Activated CD4-positive, alpha-beta T cell treated with anti-CD3 and anti-CD28 coated beads, Interleukin-2, amount 50 U/mL, for 16 hours (primary cell): ENCODE results near the gene EML1.
"Not testable (repeated sequence)": the region's sequence is repeated elsewhere in the genome, so short reads cannot be mapped to it uniquely, and the experiment has no call there.

Experiments used
- DNase-seq: peaks from one replicate; pipeline ENCODE4 v3.0.0-alpha.2; 2020

Gene EML1

DNA sequence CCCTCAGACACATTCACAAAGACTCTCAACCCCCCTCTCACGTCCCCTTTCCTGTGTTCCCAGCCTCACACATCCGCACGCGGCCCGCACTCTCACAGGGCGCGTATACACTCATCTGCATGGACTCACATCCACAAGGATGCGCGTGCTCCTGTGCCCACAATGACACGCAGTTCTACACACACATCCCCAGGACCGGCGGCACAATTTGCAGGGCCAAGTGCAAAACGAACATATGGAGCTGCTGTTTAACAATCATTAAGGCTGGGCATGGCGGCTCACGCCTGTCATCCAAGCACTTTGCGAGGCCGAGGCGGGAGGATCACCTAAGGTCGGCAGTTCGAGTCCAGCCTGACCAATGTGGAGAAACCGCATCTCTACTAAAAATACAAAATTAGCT is 36.4 kb upstream of the EML1 start:
- DNase-seq = no peak

DNA sequence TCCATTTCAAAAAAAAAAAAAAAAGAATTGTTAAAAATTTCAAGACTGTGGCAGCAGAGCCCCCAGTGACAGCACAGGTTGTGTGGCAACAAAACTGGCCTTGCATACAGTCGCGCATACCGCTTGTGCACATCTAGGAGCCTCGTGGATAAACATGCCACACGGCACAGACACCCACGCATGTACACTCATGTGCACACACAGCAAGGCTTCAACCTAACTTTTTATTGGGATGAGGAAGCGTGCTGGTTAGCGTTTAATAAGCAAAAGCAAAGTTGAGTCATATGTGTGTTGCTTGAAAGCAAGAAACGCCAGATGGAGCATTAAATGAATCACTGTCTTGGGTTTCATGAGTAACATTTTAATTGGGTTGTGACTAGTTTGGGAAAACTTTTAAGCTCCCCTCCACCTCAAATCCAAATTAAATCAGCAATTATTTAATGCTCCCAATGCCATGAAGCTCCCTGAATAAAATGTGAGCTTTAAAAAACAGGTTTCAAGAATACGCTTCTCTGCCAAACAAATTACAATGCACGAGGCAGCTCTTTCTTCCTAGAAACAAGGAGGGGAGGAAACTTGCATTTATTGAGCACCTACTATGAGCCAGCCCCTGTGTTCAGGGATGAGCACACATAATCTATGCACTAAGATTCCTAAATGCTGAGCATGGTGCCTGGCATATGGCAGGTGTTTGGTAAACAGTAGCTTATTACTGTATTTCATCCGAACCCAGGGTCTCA is 35.7 kb upstream of the EML1 start:
- peak; percentile 67 for DNase-seq

DNA sequence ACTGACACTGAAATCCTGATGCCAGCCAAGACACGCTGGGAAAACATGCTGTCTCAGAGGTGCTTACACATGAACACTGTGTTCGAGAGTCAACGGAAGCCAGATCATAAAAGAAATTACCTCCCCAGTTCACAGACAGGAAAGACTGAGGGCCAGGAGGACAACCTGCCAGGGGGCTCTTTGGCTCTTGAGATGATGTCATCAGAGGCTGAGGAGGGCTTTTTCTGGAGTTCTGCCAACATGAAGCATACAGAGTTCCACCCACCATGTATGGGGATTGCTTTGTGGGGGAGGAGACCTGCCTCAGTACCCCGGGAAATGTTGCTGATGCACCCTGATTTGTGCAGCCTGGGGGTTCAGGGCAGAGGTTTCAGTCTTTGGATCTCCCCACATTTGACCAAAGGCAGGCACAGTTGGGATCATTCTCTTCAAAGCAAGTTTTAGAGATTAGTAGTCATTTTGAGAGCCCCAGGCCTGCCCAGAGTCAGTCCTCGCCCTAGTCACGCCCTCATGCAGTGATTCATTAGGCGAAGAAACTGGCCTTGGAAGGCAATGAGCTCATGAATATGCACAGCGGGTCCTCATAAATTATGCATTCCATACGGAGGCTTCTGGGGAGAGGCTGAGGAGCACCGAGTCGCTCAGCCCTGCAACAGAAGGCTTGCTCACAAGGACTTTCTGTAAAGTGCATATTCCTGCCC is 34.9 kb upstream of the EML1 start:
- peak; percentile 56 for DNase-seq

DNA sequence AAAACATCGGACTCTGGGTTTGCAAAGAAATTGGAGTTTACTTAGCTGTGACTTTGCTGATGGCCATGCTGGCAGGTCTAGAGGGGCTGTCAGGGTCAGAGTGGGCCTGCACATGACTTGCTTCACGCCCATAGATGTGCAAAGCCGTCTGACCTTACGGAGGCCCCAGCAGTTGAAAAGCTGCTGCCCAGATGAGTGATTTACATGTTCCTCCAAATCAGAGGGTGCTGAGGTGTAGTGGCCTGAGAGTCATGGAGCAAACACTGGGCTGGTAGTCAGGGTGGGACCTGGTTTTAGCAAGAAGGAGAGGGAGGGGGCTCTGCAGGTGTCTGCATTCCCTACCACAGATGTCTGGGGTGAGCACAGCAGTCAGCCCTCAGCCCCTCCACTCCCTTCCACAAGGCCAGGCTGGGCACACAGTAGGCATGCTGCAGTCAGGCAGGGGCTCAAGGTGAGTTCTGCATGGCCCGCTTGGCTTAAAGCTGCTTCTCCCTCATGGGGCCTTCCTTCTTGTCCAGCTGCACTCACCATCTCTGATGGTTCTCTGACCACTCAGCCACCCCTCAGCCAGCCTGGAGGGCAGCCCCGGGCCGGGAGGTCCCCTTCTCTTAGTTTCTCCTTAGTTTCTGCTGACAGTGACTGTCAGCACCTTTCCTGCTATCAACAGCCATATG is 34.2 kb upstream of the EML1 start:
- no peak for DNase-seq

DNA sequence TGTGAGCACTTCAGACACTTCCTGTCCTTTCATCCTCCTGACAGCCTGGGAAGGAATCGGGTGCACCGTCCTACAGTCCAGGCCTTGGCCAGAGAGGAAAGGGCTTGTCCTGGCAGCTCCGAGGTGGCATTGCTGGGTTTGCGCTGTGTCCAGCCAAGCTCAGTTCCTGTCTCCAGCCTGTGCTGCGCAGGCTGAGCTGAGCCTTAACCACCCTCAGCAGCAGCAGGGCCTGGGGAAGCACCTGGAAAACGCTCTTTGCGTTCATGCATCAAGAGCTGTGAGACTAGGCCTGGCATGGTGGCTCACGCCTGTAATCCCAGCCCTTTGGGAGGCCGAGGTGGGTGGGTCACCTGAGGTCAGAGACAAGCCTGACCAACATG is 33.7 kb upstream of the EML1 start:
- DNase-seq = no peak

DNA sequence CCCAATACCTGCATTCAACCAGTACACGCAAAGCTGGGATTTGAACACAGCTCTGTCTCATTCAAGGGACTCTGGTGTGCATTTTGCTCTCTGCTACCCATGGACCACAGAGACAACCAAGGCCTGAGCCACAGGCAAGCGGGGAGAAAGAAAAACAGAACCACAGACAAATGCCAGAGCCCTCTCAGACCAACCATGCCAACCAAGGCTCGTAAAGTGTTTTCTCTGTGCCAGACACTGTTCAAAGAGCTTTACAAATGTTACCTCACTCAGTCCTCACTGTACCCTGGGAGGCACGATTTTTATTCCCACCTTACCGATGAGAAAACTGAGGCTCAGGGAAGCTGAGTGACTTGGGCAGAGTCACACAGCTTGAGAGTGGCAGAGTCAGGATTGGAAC is 32.4 kb upstream of the EML1 start:
- no peak for DNase-seq

DNA sequence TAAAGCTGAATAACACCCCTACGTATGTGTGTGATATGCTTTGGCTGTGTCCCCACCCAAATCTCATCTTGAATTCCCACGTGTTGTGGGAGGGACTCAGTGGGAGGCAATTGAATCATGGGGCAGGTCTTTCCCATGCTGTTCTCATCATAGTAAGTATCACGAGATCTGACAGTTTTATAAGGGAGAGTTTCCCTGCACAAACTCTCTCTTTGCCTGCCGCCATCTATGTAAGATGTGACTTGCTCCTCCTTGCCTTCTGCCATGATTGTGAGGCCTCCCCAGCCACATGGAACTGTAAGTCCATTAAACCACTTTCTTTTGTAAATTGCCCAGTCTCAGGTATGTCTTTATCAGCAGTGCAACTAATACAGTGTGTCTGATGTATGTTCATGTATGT is 30.3 kb upstream of the EML1 start:
- DNase-seq = not testable (repeated sequence)

DNA sequence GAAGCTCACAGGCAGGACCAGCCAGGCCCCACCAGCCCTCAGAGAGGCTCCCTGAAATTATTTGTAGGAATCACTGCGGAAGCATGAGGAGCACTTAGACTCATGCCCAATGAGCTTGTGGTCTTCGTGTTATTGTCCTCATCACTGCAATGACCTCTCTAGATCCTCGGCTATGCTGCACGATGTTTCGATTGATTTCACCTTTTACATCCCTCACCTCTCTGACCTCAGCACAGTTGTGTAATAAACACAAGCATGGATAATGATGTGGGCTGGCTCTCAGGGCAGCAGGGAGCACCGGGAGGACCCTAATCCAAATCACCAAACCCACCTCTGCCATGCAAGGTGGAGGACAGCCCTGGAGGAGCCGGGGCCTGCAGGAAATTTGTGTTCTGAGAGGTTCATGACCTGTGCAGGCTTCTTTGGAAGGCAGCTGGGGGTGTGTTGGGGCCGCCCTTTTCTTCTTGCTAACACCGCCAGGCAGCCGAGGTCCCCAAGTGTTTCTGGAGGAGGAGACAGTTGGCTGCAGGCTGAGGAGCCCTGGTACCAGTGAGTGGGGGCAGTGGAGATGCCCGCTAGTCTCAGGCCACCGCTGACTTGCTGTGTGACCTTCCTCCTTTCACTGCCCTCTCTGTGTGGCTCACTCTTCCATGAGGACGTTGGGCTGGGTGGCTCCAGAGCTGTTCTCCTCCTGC is 29.5 kb upstream of the EML1 start:
- DNase-seq = no peak

DNA sequence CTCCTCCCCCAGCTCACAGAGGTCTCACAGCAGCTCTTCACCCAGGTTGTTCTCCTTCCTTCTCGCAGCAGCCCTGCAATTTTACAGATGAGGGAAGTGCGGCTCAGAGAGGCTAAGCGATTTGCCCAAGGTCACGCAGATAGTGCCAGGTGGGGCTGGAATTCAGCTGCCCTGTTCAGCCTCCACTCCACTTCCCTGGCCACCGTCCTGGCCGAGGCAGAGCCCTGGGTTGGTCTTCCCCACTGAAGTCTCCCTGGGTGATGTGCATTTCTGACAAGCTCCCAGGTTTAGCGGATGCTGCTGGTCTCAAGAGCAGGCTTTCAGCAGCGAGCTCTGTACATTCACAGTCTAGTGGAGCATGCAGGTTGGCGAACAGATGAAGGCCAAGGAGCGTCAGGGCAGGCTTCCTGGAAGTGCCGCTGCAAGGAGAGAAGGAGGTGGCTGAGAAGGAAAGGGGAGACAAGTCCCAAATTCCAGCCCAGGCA is 28.9 kb upstream of the EML1 start:
- DNase-seq = no peak

DNA sequence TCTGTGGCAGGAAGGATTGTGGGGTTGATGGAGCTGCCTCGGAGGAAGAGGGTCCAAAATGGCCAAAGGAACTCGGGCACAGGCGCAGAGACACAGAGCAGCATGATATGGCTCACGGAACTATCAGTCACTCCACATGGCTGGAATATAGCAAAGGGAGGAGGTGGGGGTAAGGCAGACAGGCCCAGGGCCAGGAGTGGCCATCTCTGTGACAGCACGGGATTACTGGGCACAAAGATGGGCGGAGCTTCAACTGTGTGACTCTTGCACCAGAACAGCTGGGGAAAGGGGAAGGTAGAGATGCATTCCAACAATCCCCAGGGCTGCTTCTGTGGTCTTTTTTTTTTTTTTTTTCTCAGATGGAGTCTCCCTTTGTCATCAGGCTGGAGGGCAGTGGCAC is 24.8 kb upstream of the EML1 start:
- no peak for DNase-seq

DNA sequence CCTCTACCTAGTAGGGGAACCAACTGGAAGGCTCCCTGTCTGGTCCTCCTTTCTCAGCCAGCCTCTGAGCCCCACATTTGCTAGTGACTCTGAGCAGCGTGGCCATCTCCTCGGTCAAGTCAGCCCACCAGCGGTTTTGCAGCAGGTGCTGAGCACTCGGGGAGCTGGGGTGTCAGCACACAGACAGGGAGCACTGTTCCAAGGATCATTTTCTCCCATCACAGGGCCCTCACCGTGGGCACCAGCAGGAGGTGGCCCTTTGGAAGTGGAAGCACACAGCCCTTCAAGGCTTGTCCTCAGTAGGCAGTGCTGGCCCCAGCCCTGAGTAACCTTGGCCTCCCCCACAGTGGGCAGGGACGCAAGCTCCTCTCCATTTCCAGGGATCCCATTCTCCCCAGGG is 24.1 kb upstream of the EML1 start:
- no peak for DNase-seq

DNA sequence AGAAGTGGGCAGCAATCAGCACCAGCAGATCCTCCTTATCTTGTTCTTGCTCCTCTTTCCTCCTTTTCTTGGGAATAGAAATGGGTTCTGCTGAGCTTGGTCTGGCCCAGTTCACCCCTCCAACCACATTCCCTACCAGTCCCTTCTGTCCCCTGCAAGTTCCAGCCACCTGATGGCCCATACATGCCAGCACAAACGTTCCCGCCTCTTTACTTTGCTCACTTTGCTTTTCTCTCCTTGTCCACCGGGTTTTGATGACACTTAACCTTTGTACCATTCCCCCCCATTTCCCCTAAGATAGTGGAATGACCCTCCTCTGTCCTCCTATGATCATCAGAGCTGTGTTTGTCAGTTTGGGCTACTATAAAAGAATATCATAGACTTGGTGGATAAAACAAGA is 23.4 kb upstream of the EML1 start:
- DNase-seq = no peak

DNA sequence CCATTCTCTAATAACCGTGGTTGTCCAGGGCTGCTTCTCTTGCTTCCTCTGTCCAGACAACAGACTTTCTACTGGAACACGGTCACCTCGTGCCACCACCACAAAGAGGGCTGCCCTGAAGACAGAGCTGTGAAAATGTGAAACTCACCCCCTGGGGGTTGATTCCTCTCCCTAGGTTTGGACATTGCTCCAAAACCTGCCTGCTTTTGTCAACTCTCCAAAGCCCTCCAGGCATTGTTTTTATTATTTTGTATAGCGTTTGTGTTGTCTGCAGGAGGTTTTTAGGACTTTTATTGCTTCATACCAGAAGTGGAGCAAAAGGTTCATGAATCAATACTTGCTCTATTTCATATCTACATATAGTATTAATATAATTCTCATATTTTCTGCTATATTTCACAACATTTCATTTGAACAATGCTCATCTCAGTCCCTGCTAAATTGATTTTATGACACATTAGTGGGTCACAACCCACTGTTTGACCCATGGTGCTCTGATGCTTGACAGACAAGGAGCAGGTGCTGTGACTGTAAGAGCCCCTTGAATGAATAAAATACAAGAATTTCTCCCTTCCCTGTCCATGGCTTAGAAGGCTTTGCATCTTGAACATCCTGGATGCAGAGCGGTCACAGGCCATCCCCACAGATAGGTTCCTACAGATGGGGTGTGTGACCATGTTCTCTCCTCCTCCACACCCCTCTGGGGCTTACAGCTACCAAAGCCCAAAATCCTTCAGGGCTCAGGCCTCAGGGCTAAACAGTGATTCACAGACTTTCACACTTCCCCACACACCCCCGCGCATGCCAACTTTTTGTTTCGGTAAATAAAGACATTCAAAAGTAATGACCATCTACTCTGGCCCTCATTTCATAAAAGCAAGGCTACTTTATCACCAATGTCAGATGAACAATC is 20.6 kb upstream of the EML1 start:
- no peak for DNase-seq

DNA sequence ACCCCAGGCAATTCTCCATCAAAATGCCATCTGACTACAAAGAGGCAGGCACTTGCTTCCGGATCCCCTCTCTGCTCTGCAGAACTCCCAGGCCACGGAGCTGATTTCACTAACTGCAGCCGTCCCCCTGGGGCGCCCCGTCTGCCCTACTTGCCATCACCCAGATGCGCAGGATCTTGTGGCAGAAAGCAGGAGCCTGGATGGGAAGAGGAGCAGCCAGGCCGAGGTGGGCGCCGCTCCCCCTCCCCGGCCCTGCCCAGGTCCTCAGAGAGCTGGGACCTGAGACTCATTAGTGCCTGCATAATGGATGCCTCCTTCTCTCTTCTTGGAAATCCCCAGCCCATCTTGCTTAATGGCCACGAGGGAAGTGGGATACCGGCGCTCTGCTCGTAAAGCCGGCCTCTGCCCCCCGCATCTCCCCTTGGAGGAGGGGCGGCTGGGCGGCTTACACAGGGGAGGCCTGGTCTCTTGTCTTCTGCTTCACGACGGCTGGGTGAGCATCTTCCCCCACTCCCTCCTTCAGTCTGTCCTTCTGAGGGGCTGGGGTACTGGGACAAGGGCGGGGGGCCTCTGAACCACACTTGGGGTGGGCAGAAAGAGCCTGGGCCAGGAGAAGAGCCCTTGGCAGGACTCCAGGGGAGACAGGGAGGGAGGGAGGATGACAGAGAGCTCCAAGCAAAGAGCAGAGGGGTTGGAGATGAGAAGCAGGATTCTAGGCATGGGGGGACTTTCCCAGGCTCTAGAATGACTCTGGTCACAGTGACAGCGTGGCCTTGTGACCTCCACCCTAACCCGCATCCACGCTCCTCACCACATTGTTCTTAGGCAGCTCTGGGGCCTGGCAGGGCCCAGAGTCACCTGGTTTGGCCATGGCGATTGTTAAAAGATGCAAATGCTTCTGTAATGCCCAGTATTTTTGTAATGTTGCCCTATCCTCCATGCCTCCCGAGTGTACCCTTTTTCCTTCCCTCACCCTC is 19.4 kb upstream of the EML1 start:
- no peak for DNase-seq

DNA sequence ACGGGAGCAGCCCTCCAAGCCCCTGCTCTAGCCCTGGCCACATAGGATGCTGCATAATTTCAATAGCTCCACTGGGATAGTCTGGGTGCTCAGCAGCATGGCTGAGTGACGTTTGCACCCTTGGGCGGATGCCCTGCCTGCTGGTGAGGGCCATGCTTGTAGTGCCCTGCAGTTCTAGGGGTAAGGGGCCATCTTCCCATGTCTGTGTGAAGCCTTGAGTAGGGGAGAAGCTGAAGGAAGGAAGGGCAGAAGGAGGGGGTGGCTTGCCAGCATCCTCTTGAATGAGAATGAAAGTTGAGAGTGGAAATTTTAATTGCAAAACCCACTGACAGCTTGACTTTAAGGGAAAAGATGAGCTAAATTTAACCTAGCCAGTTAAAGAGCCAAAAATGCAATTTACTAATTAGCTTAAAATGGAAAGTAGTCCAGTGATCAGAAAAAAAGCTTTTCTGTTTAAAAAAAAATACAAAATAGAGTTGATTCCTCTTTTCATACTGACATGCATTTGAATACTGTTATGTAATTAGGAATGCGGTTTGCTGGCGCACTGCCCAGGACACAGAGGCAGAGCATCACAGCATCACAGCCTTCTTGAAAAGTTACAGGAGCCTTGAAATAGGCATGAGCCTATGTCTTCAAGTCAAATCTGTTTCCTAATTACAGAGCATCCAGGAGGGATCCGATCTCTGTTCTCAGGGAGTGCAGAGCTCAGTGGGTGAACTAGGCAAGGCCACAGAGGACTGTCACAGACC is 18.5 kb upstream of the EML1 start:
- DNase-seq = no peak

DNA sequence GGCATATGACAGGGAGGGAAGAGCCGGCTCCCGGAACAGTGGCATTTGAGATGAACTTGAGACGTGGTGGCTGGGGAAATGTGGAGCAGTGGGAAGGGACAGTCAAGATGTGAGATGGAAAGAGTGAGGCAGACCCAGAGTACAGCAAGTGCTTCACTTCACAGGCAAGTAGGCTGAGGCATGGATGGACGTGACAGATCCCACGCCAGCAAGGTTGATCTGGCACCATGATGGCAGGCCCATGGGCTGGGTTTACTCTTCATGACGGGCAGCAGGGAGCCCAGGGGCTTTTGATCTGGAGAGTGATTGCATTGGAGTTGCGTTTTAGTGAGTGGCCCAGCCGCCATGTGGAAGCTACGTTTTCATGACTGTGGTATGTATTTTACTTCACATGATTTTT is 17.9 kb upstream of the EML1 start:
- no peak for DNase-seq

DNA sequence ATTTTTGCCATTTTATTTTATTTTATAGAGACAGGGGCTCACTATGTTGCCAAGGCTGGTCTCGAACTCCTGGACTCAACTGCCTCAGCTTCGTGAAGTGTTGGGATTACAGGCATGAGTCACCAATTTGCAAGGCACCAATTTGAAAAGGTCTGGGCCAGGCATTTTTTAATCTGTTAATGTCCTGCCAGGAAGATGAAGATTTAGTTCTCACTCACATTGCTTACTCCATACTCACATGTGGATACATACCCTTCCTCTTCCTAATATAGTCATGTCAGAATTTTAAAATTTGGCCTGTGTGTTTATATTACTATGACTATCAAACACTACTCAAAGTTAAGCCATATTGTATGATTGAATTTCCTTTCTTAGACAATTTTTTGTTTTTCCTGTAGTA is 15.3 kb upstream of the EML1 start:
- no peak for DNase-seq

DNA sequence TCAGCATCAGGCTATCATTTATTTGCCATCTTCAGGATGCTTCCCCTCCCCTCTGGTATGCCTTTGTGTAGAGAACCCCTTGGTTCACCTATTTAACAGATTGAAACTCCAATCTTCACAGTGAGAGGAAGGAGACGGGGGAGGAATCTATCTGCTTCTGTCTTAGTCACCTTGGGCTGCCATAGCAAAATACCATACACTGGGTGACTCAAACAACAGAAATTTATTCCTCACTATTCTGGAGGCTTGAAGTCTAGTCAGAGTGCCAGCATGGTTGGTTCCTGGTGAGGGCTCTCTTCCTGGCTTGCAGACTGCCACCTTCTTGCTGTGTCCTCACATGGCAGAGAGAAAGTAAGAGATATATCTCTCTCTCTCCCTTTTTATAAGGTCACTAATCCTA is 13.5 kb upstream of the EML1 start:
- DNase-seq = no peak

DNA sequence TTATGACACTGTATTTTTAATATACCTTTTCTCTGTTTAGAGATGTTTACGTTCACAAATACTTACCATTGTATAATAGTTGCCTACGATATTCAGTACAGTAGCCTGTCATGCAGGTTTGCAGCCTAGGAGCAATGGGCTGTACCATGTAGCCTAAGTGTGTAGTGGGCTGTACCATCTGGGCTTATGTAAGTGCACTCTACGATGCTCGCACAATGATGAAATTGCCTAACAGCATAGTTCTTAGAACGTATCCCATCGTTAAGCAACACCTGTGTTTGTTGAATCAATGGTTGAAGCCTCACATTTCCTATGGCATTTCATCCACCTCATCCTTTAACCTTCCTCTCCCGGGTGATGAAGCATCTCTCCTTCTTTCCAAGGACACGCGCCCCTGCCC is 12.5 kb upstream of the EML1 start:
- DNase-seq = no peak

DNA sequence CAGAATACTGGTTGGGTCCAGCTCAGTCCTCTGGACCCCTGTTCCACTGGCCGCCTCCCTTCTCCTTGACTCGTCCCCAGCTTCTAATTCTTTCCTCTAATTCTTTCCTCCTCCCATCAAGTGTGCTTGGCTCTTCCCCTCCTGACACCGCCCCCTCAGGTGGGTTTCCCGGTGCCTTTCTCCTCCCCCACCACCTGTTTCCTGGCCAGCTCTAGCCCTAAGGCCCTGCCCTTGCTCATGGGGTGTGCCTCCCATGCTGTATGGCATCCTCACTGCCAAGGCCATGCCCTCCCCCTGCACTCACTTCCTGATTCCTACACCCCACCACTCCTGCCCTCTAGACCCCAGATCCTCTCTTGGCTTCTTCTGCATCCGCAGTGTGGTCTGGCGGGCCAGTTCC is 12.1 kb upstream of the EML1 start:
- DNase-seq = no peak
